ENCODE measurements around the gene TEDC1. TPM values are rescaled to one million over a fixed set of nuclear protein-coding genes. Genes with fewer than 3 reads are reported as not detected.

Gene TEDC1
- total and polyA plus RNA-seq, 5 experiments from 2014 or later, result 7.2 to 25.0 (median 10.1) TPM

DNA sequence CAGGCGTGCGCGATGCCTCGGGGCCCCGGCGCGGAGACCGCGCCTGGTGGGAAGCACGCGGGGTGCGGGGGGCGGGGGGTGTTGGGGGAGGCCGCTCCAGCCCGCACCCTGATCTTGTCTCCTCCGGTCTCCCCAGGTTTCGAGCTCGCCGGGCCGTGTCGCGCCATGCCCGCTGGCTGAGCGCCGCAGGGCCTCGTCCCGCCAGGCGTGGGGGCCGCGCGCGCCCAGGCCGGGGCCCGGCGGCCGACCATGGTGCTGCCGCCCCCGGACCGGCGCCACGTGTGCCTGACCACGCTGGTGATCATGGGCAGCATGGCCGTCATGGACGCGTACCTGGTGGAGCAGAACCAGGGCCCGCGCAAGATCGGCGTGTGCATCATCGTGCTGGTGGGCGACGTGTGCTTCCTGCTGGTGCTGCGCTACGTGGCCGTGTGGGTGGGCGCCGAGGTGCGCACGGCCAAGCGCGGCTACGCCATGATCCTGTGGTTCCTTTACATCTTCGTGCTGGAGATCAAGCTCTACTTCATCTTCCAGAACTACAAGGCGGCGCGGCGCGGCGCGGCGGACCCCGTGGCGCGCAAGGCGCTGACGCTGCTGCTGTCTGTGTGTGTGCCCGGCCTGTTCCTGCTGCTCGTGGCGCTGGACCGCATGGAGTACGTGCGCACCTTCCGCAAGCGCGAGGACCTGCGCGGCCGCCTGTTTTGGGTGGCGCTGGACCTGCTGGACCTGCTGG lies 37.7 kb downstream of the TEDC1 start:
- Mint-ChIP-seq H3K4me3 (peak overlapping the region; percentile 72 to 89 (median 84)), H3K4me1 (peaks cover 5 to 37% (median 28%) of the 10 kb centered on the region in 4 donors), H3K9me3 (peaks cover 0 to 8% (median 3%) of the 10 kb centered on the region in 9 donors), H3K27ac (peak overlapping the region in 6 of 10 donors; percentile 19 to 88 (median 60)), H3K27me3 (peaks cover 0 to 11% (median 5%) of the 10 kb centered on the region in 5 donors), H3K36me3 (no peaks in the 10 kb centered on the region)
- DNase-seq, result peak in 6 of 10 donors; percentile 10 to 69 (median 40)
- ATAC-seq, result peak; percentile 32 to 35
- POLR2A ChIA-PET, result interaction anchor here (0.8 to 5.1 kb wide), 4 partner anchors 9 to 131 kb away, joined by 3 to 31 read pairs (median 8); partner anchors contain the start of gene TEDC1

DNA sequence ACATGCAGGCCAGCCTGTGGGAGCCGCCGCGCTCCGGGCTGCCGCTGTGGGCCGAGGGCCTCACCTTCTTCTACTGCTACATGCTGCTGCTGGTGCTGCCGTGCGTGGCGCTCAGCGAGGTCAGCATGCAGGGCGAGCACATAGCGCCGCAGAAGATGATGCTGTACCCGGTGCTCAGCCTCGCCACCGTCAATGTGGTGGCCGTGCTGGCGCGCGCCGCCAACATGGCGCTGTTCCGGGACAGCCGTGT lies 38.2 kb downstream of the TEDC1 start:
- DNase-seq (peak in 2 of 10 donors; percentile 23 to 43), ATAC-seq (peak in 1 of 2 donors; percentile 33)
- POLR2A ChIA-PET, result interaction anchor here (2.7 to 5.1 kb wide), 2 partner anchors 38 to 48 kb away, joined by 13 to 31 read pairs; partner anchors contain the start of gene TEDC1
- H3K27me3 Mint-ChIP-seq, result peaks cover 0 to 11% (median 5%) of the 10 kb centered on the region in 5 donors
- H3K4me3 Mint-ChIP-seq, result peak overlapping the region; percentile 72 to 89 (median 84)
- no peaks in the 10 kb centered on the region for H3K36me3 Mint-ChIP-seq
- peaks cover 5 to 39% (median 28%) of the 10 kb centered on the region in 4 donors for H3K4me1 Mint-ChIP-seq
- H3K9me3 Mint-ChIP-seq, result peaks cover 0 to 5% (median 2%) of the 10 kb centered on the region in 9 donors
- H3K27ac Mint-ChIP-seq, result peak overlapping the region in 5 of 10 donors; percentile 19 to 88 (median 44)

DNA sequence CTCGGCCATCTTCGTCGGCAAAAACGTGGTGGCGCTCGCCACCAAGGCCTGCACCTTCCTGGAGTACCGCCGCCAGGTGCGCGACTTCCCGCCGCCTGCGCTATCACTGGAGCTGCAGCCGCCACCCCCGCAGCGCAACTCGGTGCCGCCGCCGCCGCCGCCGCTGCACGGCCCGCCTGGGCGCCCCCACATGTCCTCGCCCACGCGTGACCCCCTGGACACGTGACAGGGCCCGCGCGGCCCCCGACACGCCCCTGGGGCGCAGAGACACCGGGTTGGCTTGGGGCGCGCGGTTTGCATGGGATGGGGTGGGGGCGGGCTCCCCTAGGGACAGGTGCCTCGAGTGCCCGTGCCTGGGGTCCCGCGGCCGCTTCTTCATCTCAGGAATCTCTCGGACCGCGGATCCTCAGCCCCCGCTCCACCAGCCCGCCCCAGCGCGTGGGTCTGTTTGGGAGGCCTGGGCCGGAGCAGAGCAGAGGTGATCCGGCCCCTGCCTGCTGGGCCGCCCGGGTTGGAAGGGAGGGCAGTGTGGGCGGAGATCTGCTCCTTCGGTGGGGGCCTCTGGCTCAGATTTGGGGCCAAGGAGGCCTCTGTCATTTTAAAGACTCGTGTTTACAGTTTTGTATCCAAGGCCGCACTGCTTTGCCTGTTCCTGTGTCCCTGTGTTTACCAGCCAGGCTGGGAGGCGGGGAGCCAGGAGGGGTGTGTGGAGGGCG lies 38.7 kb downstream of the TEDC1 start:
- Mint-ChIP-seq H3K9me3 (peaks cover 0 to under 1% (median 0%) of the 10 kb centered on the region in 9 donors), H3K36me3 (no peaks in the 10 kb centered on the region), H3K27ac (peak overlapping the region in 5 of 10 donors; percentile 3 to 88 (median 79)), H3K4me3 (peak overlapping the region; percentile 72 to 89 (median 84)), H3K4me1 (peaks cover 5 to 39% (median 28%) of the 10 kb centered on the region in 4 donors), H3K27me3 (peaks cover 0 to 11% (median 4%) of the 10 kb centered on the region in 5 donors)
- ATAC-seq, result peak; percentile 9 to 13
- peak in 2 of 10 donors; percentile 21 to 29 for DNase-seq
- POLR2A ChIA-PET, result interaction anchor here (1.3 to 5.1 kb wide), 3 partner anchors 38 to 49 kb away, joined by 3 to 31 read pairs (median 13); partner anchors contain the start of gene TEDC1

DNA sequence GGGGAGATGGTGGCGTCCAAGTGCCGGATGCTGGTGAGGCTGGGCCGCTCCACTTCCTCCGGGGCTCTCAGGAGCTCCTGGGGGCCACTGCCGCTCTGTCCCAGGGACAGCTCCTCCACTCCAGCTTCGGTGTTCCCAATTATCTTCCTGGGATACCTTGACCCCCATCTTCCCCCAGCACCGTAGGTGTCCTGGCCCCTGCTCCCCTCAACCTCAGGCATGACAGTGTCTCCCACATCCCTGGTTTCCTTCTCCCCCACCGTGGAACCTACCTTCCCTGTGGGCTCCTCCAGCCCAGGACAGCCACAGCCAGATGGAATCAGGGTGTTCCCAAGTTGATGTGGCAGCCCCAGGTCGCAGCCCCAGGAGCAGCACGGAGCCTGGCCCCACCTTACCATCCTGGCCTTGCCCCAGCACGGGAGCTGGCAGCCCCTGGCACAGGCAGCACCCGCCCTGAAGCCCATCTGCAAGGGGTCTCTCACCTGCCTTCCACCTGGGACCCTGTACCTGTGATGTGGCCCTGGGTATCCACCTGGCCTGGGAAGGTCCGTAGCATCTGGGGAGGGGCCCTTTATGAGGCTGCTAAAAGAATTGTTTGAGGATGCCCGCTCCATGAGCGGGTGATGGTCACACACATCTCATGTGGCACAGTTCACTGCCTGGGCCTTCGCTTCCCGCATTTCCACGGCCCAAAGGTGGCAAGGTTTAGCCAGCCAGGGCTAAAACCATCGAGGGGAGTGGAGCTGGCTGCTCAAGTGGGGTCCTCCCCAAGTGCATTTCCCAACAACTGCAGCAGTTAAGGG lies 39.4 kb downstream of the TEDC1 start:
- no peak for DNase-seq
- peaks cover 5 to 39% (median 28%) of the 10 kb centered on the region in 4 donors for H3K4me1 Mint-ChIP-seq
- POLR2A ChIA-PET, result interaction anchor here (1.3 to 5.1 kb wide), 2 partner anchors 39 to 50 kb away, joined by 3 to 31 read pairs; partner anchors contain the start of gene TEDC1
- peaks cover 0 to 11% (median 4%) of the 10 kb centered on the region in 5 donors for H3K27me3 Mint-ChIP-seq
- peak overlapping the region in 4 of 10 donors; percentile 15 to 82 (median 79) for H3K27ac Mint-ChIP-seq
- ATAC-seq, result peak in 1 of 2 donors; percentile 3
- no peaks in the 10 kb centered on the region for H3K9me3 Mint-ChIP-seq
- no peaks in the 10 kb centered on the region for H3K36me3 Mint-ChIP-seq
- H3K4me3 Mint-ChIP-seq, result peak overlapping the region; percentile 26 to 85 (median 63)

DNA sequence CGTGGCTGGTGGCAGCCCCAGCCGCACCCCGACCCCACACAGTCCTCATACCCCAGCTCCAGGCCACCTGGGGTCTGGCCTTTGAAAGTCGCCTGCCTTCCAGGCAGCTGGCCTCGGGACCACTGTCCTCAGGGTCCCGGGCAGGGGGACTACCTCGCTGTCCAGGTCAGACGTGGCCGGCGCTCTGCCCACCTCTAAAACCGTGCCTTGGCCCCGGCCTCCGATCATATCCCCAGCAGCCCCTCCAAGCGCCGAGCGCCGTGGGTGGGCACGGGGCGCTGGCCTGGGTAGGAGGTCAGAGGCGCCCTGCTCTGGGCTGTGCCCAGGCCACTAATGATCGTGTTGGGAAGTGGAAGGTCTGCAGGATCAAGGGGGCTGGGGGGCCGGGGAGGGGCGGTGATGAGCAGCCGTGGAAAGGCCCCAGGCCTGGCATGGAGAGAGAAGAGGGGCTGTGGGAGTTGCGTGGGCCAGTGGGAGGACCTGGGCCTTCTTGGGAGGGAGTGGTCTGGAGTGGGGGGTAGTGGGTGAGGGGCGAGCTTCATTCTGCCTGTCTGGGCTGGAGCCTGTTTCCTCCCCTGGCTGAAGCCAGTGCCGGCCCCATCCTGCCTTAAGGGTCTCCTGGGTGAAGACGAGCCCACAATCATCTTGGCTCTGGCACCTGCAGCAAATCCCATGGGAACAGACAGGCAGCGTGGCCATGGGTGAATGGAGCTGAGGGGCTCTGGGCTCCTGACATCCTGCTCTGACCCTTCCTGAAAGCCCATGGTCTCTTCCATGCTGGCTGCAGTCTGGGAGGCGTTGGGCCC lies 40.2 kb downstream of the TEDC1 start:
- H3K27ac Mint-ChIP-seq, result peak overlapping the region in 1 of 10 donors; percentile 82
- H3K27me3 Mint-ChIP-seq, result peaks cover 0 to 8% (median 4%) of the 10 kb centered on the region in 5 donors
- H3K36me3 Mint-ChIP-seq, result no peaks in the 10 kb centered on the region
- DNase-seq (no peak), ATAC-seq (no peak)
- peak overlapping the region in 7 of 10 donors; percentile 26 to 85 (median 63) for H3K4me3 Mint-ChIP-seq
- peaks cover 5 to 35% (median 28%) of the 10 kb centered on the region in 4 donors for H3K4me1 Mint-ChIP-seq
- H3K9me3 Mint-ChIP-seq, result no peaks in the 10 kb centered on the region
- POLR2A ChIA-PET, result interaction anchor here (1.3 to 5.1 kb wide), 2 partner anchors 40 to 50 kb away, joined by 3 to 31 read pairs; partner anchors contain the start of gene TEDC1

DNA sequence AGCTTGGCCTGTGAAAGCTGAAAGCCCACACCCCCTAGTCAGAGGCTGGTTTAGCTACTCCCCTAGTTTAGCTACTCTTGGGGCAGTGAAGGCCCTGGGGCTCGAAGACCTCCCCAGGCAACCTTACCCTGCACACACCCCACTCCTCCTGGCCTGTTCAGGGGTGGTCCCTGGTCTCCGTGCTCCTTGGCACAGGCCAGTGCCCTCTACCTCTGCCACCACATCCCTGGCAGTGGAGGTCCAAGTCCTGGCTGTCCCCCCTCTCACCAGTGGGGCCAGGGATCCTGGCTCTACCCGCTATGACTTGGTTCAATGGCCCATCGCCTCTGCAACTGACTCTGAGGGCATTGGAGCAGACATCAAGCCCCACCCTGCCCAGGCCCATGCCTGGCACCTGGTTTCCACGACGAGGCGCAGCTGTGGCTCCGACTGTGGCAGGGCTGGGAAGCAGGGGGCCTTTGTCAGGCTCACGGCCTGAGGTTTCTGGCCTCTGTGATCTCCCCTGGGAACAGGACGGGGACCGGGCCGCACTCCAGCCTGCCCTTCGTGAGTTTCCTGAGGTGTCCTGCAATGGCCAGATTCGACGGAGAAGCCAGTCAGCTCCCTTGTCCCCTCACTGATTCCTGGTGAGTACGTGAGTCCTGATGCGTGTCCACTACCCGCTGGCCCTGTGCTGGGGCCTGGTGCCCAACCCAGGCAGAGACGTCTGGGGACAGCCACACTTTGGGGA lies 41.0 kb downstream of the TEDC1 start:
- POLR2A ChIA-PET, result no interaction called here
- peak overlapping the region in 3 of 10 donors; percentile 9 to 43 (median 25) for H3K27ac Mint-ChIP-seq
- peak overlapping the region in 4 of 10 donors; percentile 34 to 50 (median 40) for H3K4me3 Mint-ChIP-seq
- no peaks in the 10 kb centered on the region for H3K36me3 Mint-ChIP-seq
- peaks cover 4 to 34% (median 27%) of the 10 kb centered on the region in 4 donors for H3K4me1 Mint-ChIP-seq
- no peaks in the 10 kb centered on the region for H3K9me3 Mint-ChIP-seq
- H3K27me3 Mint-ChIP-seq, result peaks cover 0 to 10% (median 3%) of the 10 kb centered on the region in 5 donors
- ATAC-seq (no peak), DNase-seq (no peak)

DNA sequence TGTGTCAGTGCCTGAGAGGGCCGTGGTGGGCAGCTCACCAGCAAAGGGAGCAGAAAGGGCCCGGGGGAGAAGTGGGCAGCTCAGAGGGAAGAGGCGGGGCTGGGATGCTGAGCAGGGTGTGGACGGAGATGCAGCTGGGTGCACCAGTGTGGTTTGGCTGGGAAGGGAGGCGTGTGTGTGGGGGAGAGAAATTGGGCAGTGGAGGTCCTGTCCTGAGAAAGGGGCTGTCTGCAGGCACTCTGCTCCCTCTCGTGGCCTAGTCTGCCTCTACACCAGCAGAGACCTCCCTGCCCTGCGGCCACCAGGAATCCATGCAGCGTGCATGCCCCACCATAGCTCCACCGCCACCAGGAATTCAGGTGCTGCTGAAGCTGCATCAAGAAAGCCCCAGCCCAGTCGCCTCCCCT lies 41.7 kb downstream of the TEDC1 start:
- Mint-ChIP-seq H3K27ac (peak overlapping the region in 4 of 10 donors; percentile 20 to 75 (median 64)), H3K4me3 (peak overlapping the region in 2 of 10 donors; percentile 41 to 68), H3K36me3 (no peaks in the 10 kb centered on the region), H3K4me1 (peaks cover 1 to 29% (median 20%) of the 10 kb centered on the region in 4 donors), H3K27me3 (peaks cover 0 to 10% (median 0%) of the 10 kb centered on the region in 5 donors), H3K9me3 (no peaks in the 10 kb centered on the region)
- ATAC-seq, result no peak
- DNase-seq, result no peak
- POLR2A ChIA-PET, result interaction anchor here (1.2 kb wide), 1 partner anchor 167 kb away, joined by 3 read pairs; no protein-coding TSS in a partner anchor

DNA sequence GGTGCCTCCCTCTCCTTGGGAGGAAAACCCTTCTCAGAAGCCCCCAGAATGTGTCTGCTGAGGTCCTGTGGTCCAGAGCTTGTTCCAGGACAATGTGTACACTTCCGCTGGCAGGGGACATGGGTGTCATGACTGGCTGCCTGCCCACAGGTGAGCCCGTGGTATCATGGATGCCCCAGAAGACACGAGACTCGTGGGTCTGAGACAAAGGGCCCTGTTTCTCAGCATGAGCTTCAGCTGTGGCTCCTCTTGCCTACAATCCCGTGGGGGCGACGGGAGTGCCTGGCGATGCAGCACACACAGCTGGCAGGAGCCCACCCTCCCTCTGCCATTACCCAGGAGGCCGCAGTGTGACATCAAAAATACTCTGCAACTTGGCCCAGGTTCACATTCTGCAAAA lies 42.3 kb downstream of the TEDC1 start:
- Mint-ChIP-seq H3K4me3 (no peak overlapping the region), H3K36me3 (no peaks in the 10 kb centered on the region), H3K27ac (peak overlapping the region in 1 of 10 donors; percentile 28), H3K9me3 (no peaks in the 10 kb centered on the region), H3K4me1 (peaks cover 0 to 28% (median 20%) of the 10 kb centered on the region in 4 donors), H3K27me3 (peaks cover 0 to 14% (median 2%) of the 10 kb centered on the region in 5 donors)
- ATAC-seq (no peak), DNase-seq (no peak)
- POLR2A ChIA-PET, result interaction anchor here (1.2 kb wide), 1 partner anchor 167 kb away, joined by 3 read pairs; no protein-coding TSS in a partner anchor

DNA sequence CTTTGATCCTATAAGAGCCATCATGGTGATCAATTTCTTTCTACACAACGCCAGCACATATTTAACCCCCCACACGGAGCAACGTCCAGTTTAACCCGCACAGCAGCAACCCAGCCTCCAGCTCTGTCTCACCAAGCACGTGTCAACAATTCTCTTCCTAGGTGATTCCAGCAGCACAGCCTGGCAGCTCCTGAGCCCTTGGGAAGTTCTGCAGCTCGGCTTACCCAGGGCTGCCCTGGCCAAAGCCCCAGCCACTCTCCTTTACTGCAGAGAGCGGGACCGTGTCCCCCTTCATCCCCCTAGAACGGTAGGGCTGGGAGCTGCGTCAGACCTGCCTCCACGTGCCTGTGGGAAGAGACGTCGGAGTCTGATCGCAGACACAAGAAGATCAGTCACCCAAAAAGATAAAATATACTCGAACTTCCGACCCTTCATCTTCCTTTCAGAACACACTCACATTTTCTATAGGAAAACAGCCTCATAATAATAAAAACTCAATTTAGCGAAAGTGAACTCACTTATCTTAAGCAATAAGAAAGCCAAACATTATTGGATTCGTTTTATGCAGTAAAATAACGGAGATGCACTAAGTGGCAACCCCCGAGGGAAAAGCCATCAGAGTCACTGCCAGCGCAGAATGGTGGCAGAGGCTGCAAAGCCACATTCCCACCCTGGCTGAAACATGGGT lies 42.9 kb downstream of the TEDC1 start:
- Mint-ChIP-seq H3K4me1 (peaks cover 0 to 26% (median 18%) of the 10 kb centered on the region in 4 donors), H3K4me3 (no peak overlapping the region), H3K9me3 (no peaks in the 10 kb centered on the region), H3K36me3 (no peaks in the 10 kb centered on the region), H3K27ac (peak overlapping the region in 4 of 10 donors; percentile 5 to 29 (median 26)), H3K27me3 (peaks cover 0 to 17% (median 5%) of the 10 kb centered on the region in 5 donors)
- POLR2A ChIA-PET, result interaction anchor here (1.2 kb wide), 1 partner anchor 168 kb away, joined by 3 read pairs; no protein-coding TSS in a partner anchor
- DNase-seq, result no peak
- no peak for ATAC-seq

DNA sequence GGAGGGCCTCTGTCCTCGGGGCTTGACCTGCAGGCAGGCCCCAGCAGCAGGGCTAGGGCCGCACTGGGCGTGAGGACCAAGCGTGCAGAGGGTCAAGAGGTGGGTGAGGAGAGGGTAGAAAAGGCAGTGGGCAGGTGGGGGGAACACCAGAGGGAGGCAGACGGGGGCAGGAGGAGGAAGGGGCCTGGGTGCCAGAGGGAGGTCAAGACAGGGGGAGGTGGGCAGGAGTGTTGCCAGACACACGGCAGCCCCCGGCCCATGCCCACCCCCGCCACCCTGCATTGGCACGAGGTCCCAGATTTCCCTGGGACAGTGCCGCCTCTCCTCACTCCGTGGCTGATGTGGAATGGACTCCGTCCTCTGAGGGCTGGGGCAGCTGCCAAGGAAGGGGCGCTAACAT lies 43.5 kb downstream of the TEDC1 start:
- H3K4me3 Mint-ChIP-seq, result no peak overlapping the region
- no peak for ATAC-seq

More for the DNA sequence above, 43.5 kb downstream of the TEDC1 start:
- H3K4me1 Mint-ChIP-seq, result peaks cover 0 to 24% (median 16%) of the 10 kb centered on the region in 4 donors
- POLR2A ChIA-PET, result no interaction called here
- peaks cover 0 to 19% (median 5%) of the 10 kb centered on the region in 5 donors for H3K27me3 Mint-ChIP-seq
- no peak for DNase-seq
- H3K27ac Mint-ChIP-seq, result no peak overlapping the region
- no peaks in the 10 kb centered on the region for H3K9me3 Mint-ChIP-seq
- no peaks in the 10 kb centered on the region for H3K36me3 Mint-ChIP-seq
